ENCODE data around the gene ARHGAP26. TPM values are rescaled to one million over a fixed set of nuclear protein-coding genes. Genes with fewer than 3 reads are reported as not detected.

ARHGAP26 gene
- total RNA-seq, 1 experiment from 2014 or later = 34.5 TPM

- POLR2A ChIA-PET = no interaction called here
Observed at GRCh38 chr5:143226872-143227271, 456.7 kb downstream of the ARHGAP26 start.

GRCh38 chr5:143227301-143227700 lies 457.1 kb downstream of the ARHGAP26 start:
- Histone ChIP-seq H3K4me1 (ENCODE audit: control insufficient read depth in 1 of 2, insufficient read depth in 2 of 2, low read length in 2 of 2) (no peaks in the 10 kb centered on the region), H4K20me1 (ENCODE audit: insufficient read depth) (no peaks in the 10 kb centered on the region), H3K9ac (ENCODE audit: low read length) (no peak overlapping the region), H3K4me2 (ENCODE audit: low read length) (no peak overlapping the region), H3K9me3 (ENCODE audit: control insufficient read depth in 1 of 2, insufficient read depth in 1 of 2, low read depth in 1 of 2, low read length in 2 of 2) (no peaks in the 10 kb centered on the region), H3K36me3 (ENCODE audit: control insufficient read depth in 1 of 2, insufficient read depth in 2 of 2, low read length in 2 of 2) (no peaks in the 10 kb centered on the region), H3K4me3 (replicated peaks in 1 of 2; ENCODE audit: low read depth in 1 of 2, low read length in 2 of 2) (no peak overlapping the region), H2AFZ (ENCODE audit: low read depth, low read length, poor library complexity, severe bottlenecking) (no peak overlapping the region), H3K79me2 (ENCODE audit: insufficient read depth, low read length) (no peaks in the 10 kb centered on the region), H3K9me2 (ENCODE audit: insufficient read depth) (no peaks in the 10 kb centered on the region), H3K27me3 (ENCODE audit: insufficient read depth, low read length) (no peaks in the 10 kb centered on the region), H3K27ac (ENCODE audit: low read depth, low read length) (no peak overlapping the region)
- DNase-seq (ENCODE audit: low read depth, low spot score) (no peak), ATAC-seq (no peak)
- CTCF ChIA-PET = no interaction called here
- RAD21 ChIA-PET (ENCODE audit: low non-redundant PET in 1 of 2, low total read pairs in 2 of 2, uncharacterized antibody in 2 of 2, unreplicated experiment in 2 of 2) = no interaction called here
- POLR2A ChIA-PET = no interaction called here
- no TSS peak for BruUV-seq (replicated peaks)
- intact Hi-C loops (cut with micrococcal nuclease) = no loop called here
- TF ChIP-seq CEBPB (IDR thresholded peaks at IDR 0.05; ENCODE audit: low read depth) (no peak), EZH2phosphoT487 (IDR thresholded peaks at IDR 0.05; ENCODE audit: borderline replicate concordance) (no peak), SIN3A (IDR thresholded peaks at IDR 0.05; ENCODE audit: low read depth) (no peak), CTCF (IDR thresholded peaks at IDR 0.05 in 2 of 3, conservative IDR thresholded peaks at IDR 0.05 in 1 of 3; ENCODE audit: borderline replicate concordance in 1 of 3, insufficient read depth in 1 of 3, low read depth in 2 of 3, low read length in 2 of 3) (no peak), ZNF274 (IDR thresholded peaks at IDR 0.05; ENCODE audit: low read depth, low read length) (no peak), ELF1 (IDR thresholded peaks at IDR 0.05; ENCODE audit: borderline replicate concordance, low read depth) (no peak), RAD21 (IDR thresholded peaks at IDR 0.05; ENCODE audit: low read depth) (no peak), FOSL1 (IDR thresholded peaks at IDR 0.05; ENCODE audit: low read depth) (no peak)

More at GRCh38 chr5:143226872-143227271, 456.7 kb downstream of the ARHGAP26 start:
- ChIA-PET CTCF (interaction anchor here (1.4 kb wide), 1 partner anchor 18 kb away, joined by 3 read pairs; no protein-coding TSS in a partner anchor), RAD21 (ENCODE audit: low non-redundant PET in 1 of 2, low total read pairs in 2 of 2, uncharacterized antibody in 2 of 2, unreplicated experiment in 2 of 2) (no interaction called here)
- H3K4me1 ChIP-seq (ENCODE audit: control insufficient read depth in 1 of 2, insufficient read depth in 2 of 2, low read length in 2 of 2) = no peaks in the 10 kb centered on the region
- no peak for ATAC-seq
- no peaks in the 10 kb centered on the region for H4K20me1 ChIP-seq (ENCODE audit: insufficient read depth)
- no peaks in the 10 kb centered on the region for H3K9me2 ChIP-seq (ENCODE audit: insufficient read depth)
- H3K4me3 ChIP-seq (replicated peaks in 1 of 2; ENCODE audit: low read depth in 1 of 2, low read length in 2 of 2) = no peak overlapping the region
- no peaks in the 10 kb centered on the region for H3K9me3 ChIP-seq (ENCODE audit: control insufficient read depth in 1 of 2, insufficient read depth in 1 of 2, low read depth in 1 of 2, low read length in 2 of 2)
- DNase-seq (ENCODE audit: low read depth, low spot score) = no peak
- intact Hi-C loops (cut with micrococcal nuclease) = no loop called here
- no peaks in the 10 kb centered on the region for H3K79me2 ChIP-seq (ENCODE audit: insufficient read depth, low read length)
- no peak overlapping the region for H2AFZ ChIP-seq (ENCODE audit: low read depth, low read length, poor library complexity, severe bottlenecking)
- no peak overlapping the region for H3K27ac ChIP-seq (ENCODE audit: low read depth, low read length)
- no TSS peak for BruUV-seq (replicated peaks)
- no peak overlapping the region for H3K4me2 ChIP-seq (ENCODE audit: low read length)
- no peaks in the 10 kb centered on the region for H3K27me3 ChIP-seq (ENCODE audit: insufficient read depth, low read length)
- no peak overlapping the region for H3K9ac ChIP-seq (ENCODE audit: low read length)
- no peak for TF ChIP-seq MAX (IDR thresholded peaks at IDR 0.05)
- no peak for TF ChIP-seq CTCF (IDR thresholded peaks at IDR 0.05 in 2 of 3, conservative IDR thresholded peaks at IDR 0.05 in 1 of 3; ENCODE audit: borderline replicate concordance in 1 of 3, insufficient read depth in 1 of 3, low read depth in 2 of 3, low read length in 2 of 3)
- TF ChIP-seq ZFX (IDR thresholded peaks at IDR 0.05) = no peak
- H3K36me3 ChIP-seq (ENCODE audit: control insufficient read depth in 1 of 2, insufficient read depth in 2 of 2, low read length in 2 of 2) = no peaks in the 10 kb centered on the region
